ENCODE data around the gene ILF3.
A peak's percentile ranks its signal among the peaks of the same experiment; 100 is the strongest.

The ILF3 gene

GRCh38 chr19:10625003-10625761 is 29.0 kb upstream of the ILF3 start, which contains the start of gene SLC44A2:
Gene SLC44A2 (plus strand): TSS chr19:10625553. CDS start chr19:10625634, 81 bp downstream.
- Histone ChIP-seq H2BK120ac (ENCODE audit: low read depth, low read length) (peak within 1 kb of the TSS; percentile 17), H4K8ac (ENCODE audit: low read depth, low read length) (no peak within 1 kb of the TSS), H3K23ac (ENCODE audit: low read length) (peak within 1 kb of the TSS; percentile 80), H2BK15ac (replicated peaks; ENCODE audit: low read depth) (no peak within 1 kb of the TSS), H3K56ac (ENCODE audit: low read length) (peak within 1 kb of the TSS; percentile 91), H2BK5ac (ENCODE audit: low read length) (peak within 1 kb of the TSS; percentile 35), H3K27ac (ENCODE audit: low read depth, low read length) (peak within 1 kb of the TSS; percentile 66), H3K4ac (ENCODE audit: low read depth, low read length) (peak within 1 kb of the TSS; percentile 11), H3K4me2 (ENCODE audit: low read length) (peak within 1 kb of the TSS; percentile 83), H4K5ac (ENCODE audit: low read length) (no peak within 1 kb of the TSS), H3K9ac (ENCODE audit: low read length) (peak within 1 kb of the TSS; percentile 85), H3K79me2 (ENCODE audit: control insufficient read depth, insufficient read depth, low read length) (peaks cover 4% of the 10 kb centered on the region), H3K79me1 (ENCODE audit: low read length) (peaks cover 4% of the 10 kb centered on the region), H3K4me1 (ENCODE audit: control insufficient read depth, low read depth, low read length) (no peaks in the 10 kb centered on the region), H2AK5ac (ENCODE audit: low read length) (no peak within 1 kb of the TSS), H3K27me3 (ENCODE audit: insufficient read depth, low read length, poor library complexity) (no peaks in the 10 kb centered on the region), H3K36me3 (ENCODE audit: control insufficient read depth, insufficient read depth, low read length) (peaks cover 3% of the 10 kb centered on the region), H3K4me3 (ENCODE audit: low read length) (peak within 1 kb of the TSS; percentile 47), H3K18ac (ENCODE audit: low read length) (peak within 1 kb of the TSS; percentile 72)
- peak; percentile 82 for DNase-seq
- no CpG with 5 or more reads among the region's 53 CpGs for WGBS (ENCODE audit: extremely low coverage, insufficient coverage, low lambda C conversion rate)

DNA sequence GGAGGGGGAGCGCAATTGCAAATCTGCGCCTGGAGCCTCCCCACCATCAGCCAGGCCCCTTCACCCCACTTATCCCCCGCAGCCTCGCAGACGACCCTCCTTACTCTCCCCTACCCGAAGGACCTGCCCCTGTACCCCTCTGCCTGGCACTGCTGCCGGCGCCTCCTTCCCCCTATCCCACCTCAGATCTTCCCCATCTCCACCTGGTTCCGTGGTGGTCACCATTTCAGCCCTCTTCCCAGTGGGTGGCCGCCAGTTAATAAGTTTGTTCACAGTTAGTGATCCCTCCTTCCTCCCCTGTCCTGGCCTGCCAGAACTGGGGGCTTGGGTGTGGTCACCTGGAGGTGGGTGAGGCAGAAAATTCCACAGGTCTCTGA is 28.4 kb upstream of the ILF3 start:
- Histone ChIP-seq H3K36me3 (ENCODE audit: control insufficient read depth, insufficient read depth, low read length) (peaks cover 3% of the 10 kb centered on the region), H3K27ac (ENCODE audit: low read depth, low read length) (peak overlapping the region; percentile 66)

DNA sequence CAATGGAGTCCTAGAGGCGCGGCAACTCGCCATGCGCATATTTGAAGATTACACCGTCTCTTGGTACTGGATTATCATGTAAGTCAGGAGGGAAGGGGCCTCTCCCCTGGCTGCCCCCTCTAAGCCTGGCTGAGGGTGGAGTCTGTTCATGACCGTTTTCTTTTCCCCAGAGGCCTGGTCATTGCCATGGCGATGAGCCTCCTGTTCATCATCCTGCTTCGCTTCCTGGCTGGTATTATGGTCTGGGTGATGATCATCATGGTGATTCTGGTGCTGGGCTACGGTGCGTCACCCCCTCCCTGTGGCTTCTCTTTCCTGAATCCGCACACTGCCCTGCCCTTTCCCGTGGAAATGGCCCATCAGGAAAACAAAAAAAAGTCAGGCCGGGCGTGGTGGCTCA is 22.3 kb upstream of the ILF3 start:
- Histone ChIP-seq H3K79me2 (ENCODE audit: control insufficient read depth, insufficient read depth, low read length) (no peaks in the 10 kb centered on the region), H3K79me1 (ENCODE audit: low read length) (peaks cover 2% of the 10 kb centered on the region), H3K27ac (ENCODE audit: low read depth, low read length) (no peak overlapping the region), H3K4ac (ENCODE audit: low read depth, low read length) (no peak overlapping the region), H2BK120ac (ENCODE audit: low read depth, low read length) (no peak overlapping the region), H2BK5ac (ENCODE audit: low read length) (no peak overlapping the region), H3K56ac (ENCODE audit: low read length) (no peak overlapping the region), H4K5ac (ENCODE audit: low read length) (no peak overlapping the region), H3K27me3 (ENCODE audit: insufficient read depth, low read length, poor library complexity) (no peaks in the 10 kb centered on the region), H4K8ac (ENCODE audit: low read depth, low read length) (no peak overlapping the region), H3K23ac (ENCODE audit: low read length) (no peak overlapping the region), H3K18ac (ENCODE audit: low read length) (no peak overlapping the region), H3K4me3 (ENCODE audit: low read length) (no peak overlapping the region), H2BK15ac (replicated peaks; ENCODE audit: low read depth) (no peak overlapping the region), H3K4me2 (ENCODE audit: low read length) (no peak overlapping the region), H3K9ac (ENCODE audit: low read length) (no peak overlapping the region), H3K4me1 (ENCODE audit: control insufficient read depth, low read depth, low read length) (no peaks in the 10 kb centered on the region), H3K36me3 (ENCODE audit: control insufficient read depth, insufficient read depth, low read length) (peaks cover 23% of the 10 kb centered on the region), H2AK5ac (ENCODE audit: low read length) (no peak overlapping the region)
- DNase-seq, result no peak
- WGBS (ENCODE audit: extremely low coverage, insufficient coverage, low lambda C conversion rate), result no CpG with 5 or more reads among the region's 14 CpGs

More for the DNA sequence above, 28.4 kb upstream of the ILF3 start:
- H3K79me1 ChIP-seq (ENCODE audit: low read length), result peaks cover 4% of the 10 kb centered on the region
- peak overlapping the region; percentile 17 for H2BK120ac ChIP-seq (ENCODE audit: low read depth, low read length)
- H3K9ac ChIP-seq (ENCODE audit: low read length), result peak overlapping the region; percentile 85
- H4K8ac ChIP-seq (ENCODE audit: low read depth, low read length), result no peak overlapping the region
- H3K27me3 ChIP-seq (ENCODE audit: insufficient read depth, low read length, poor library complexity), result no peaks in the 10 kb centered on the region
- no peak overlapping the region for H4K5ac ChIP-seq (ENCODE audit: low read length)
- peak overlapping the region; percentile 35 for H2BK5ac ChIP-seq (ENCODE audit: low read length)
- peak overlapping the region; percentile 91 for H3K56ac ChIP-seq (ENCODE audit: low read length)
- peak overlapping the region; percentile 72 for H3K18ac ChIP-seq (ENCODE audit: low read length)
- no CpG with 5 or more reads among the region's 10 CpGs for WGBS (ENCODE audit: extremely low coverage, insufficient coverage, low lambda C conversion rate)
- no peaks in the 10 kb centered on the region for H3K4me1 ChIP-seq (ENCODE audit: control insufficient read depth, low read depth, low read length)
- H3K4ac ChIP-seq (ENCODE audit: low read depth, low read length), result peak overlapping the region; percentile 11
- H2AK5ac ChIP-seq (ENCODE audit: low read length), result no peak overlapping the region
- H3K79me2 ChIP-seq (ENCODE audit: control insufficient read depth, insufficient read depth, low read length), result peaks cover 4% of the 10 kb centered on the region
- no peak overlapping the region for H2BK15ac ChIP-seq (replicated peaks; ENCODE audit: low read depth)
- H3K4me2 ChIP-seq (ENCODE audit: low read length), result peak overlapping the region; percentile 83
- DNase-seq, result peak; percentile 28
- peak overlapping the region; percentile 80 for H3K23ac ChIP-seq (ENCODE audit: low read length)
- peak overlapping the region; percentile 47 for H3K4me3 ChIP-seq (ENCODE audit: low read length)

GRCh38 chr19:10634430-10634829 is 19.7 kb upstream of the ILF3 start:
- H3K56ac ChIP-seq (ENCODE audit: low read length), result no peak overlapping the region
- H3K4me3 ChIP-seq (ENCODE audit: low read length), result no peak overlapping the region
- no peak overlapping the region for H4K8ac ChIP-seq (ENCODE audit: low read depth, low read length)
- H3K36me3 ChIP-seq (ENCODE audit: control insufficient read depth, insufficient read depth, low read length), result peaks cover 28% of the 10 kb centered on the region
- H3K27ac ChIP-seq (ENCODE audit: low read depth, low read length), result no peak overlapping the region
- H2AK5ac ChIP-seq (ENCODE audit: low read length), result no peak overlapping the region
- H3K4me1 ChIP-seq (ENCODE audit: control insufficient read depth, low read depth, low read length), result no peaks in the 10 kb centered on the region
- no peak overlapping the region for H3K4me2 ChIP-seq (ENCODE audit: low read length)
- no peak for DNase-seq
- WGBS (ENCODE audit: extremely low coverage, insufficient coverage, low lambda C conversion rate), result no CpG with 5 or more reads among the region's 7 CpGs
- H3K79me2 ChIP-seq (ENCODE audit: control insufficient read depth, insufficient read depth, low read length), result no peaks in the 10 kb centered on the region
- no peak overlapping the region for H4K5ac ChIP-seq (ENCODE audit: low read length)
- H2BK120ac ChIP-seq (ENCODE audit: low read depth, low read length), result no peak overlapping the region
- no peak overlapping the region for H2BK15ac ChIP-seq (replicated peaks; ENCODE audit: low read depth)
- H3K4ac ChIP-seq (ENCODE audit: low read depth, low read length), result no peak overlapping the region
- H3K18ac ChIP-seq (ENCODE audit: low read length), result no peak overlapping the region
- H2BK5ac ChIP-seq (ENCODE audit: low read length), result no peak overlapping the region
- no peak overlapping the region for H3K9ac ChIP-seq (ENCODE audit: low read length)
- no peaks in the 10 kb centered on the region for H3K79me1 ChIP-seq (ENCODE audit: low read length)
- no peak overlapping the region for H3K23ac ChIP-seq (ENCODE audit: low read length)
- H3K27me3 ChIP-seq (ENCODE audit: insufficient read depth, low read length, poor library complexity), result no peaks in the 10 kb centered on the region

DNA sequence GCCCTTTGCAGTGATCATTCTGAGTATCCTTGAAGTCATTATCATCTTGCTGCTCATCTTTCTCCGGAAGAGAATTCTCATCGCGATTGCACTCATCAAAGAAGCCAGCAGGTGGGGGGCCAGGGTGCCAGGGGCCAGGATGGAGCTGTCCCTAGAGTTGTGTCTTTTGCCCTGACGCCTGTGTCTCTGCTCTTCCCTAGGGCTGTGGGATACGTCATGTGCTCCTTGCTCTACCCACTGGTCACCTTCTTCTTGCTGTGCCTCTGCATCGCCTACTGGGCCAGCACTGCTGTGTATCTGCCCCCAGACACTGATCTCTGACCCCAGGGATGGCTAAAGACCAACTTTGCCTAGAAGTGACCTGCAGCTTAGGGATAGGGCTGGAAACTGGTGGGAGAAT is 19.2 kb upstream of the ILF3 start:
- no peak overlapping the region for H3K4me2 ChIP-seq (ENCODE audit: low read length)
- H3K36me3 ChIP-seq (ENCODE audit: control insufficient read depth, insufficient read depth, low read length), result peaks cover 28% of the 10 kb centered on the region
- H3K4me3 ChIP-seq (ENCODE audit: low read length), result no peak overlapping the region
- H3K4me1 ChIP-seq (ENCODE audit: control insufficient read depth, low read depth, low read length), result no peaks in the 10 kb centered on the region
- no peak overlapping the region for H2BK15ac ChIP-seq (replicated peaks; ENCODE audit: low read depth)
- no peak overlapping the region for H4K8ac ChIP-seq (ENCODE audit: low read depth, low read length)
- no peaks in the 10 kb centered on the region for H3K27me3 ChIP-seq (ENCODE audit: insufficient read depth, low read length, poor library complexity)
- H3K18ac ChIP-seq (ENCODE audit: low read length), result no peak overlapping the region
- WGBS (ENCODE audit: extremely low coverage, insufficient coverage, low lambda C conversion rate), result no CpG with 5 or more reads among the region's 6 CpGs
- no peak overlapping the region for H3K27ac ChIP-seq (ENCODE audit: low read depth, low read length)
- H4K5ac ChIP-seq (ENCODE audit: low read length), result no peak overlapping the region
- no peak overlapping the region for H3K56ac ChIP-seq (ENCODE audit: low read length)
- H3K79me2 ChIP-seq (ENCODE audit: control insufficient read depth, insufficient read depth, low read length), result no peaks in the 10 kb centered on the region
- no peak overlapping the region for H3K4ac ChIP-seq (ENCODE audit: low read depth, low read length)
- no peak overlapping the region for H2BK120ac ChIP-seq (ENCODE audit: low read depth, low read length)
- no peaks in the 10 kb centered on the region for H3K79me1 ChIP-seq (ENCODE audit: low read length)
- no peak for DNase-seq
- no peak overlapping the region for H2AK5ac ChIP-seq (ENCODE audit: low read length)
- no peak overlapping the region for H3K9ac ChIP-seq (ENCODE audit: low read length)
- H3K23ac ChIP-seq (ENCODE audit: low read length), result no peak overlapping the region
- H2BK5ac ChIP-seq (ENCODE audit: low read length), result no peak overlapping the region
